IPS-20b (cell line): ENCODE data around the gene GLP2R.

Experiments used
- H3K27ac ChIP-seq: one replicate; pipeline ENCODE4 v1.5.1; 2013; ENCODE audit warnings: low read length
- H3K27me3 ChIP-seq: 2 replicates; pipeline ENCODE4 v1.6.1; 2013; ENCODE audit warnings: mild to moderate bottlenecking, low read length, inconsistent platforms; ENCODE audit not compliant: insufficient read depth
- H3K36me3 ChIP-seq: 2 replicates; pipeline ENCODE4 v1.6.1; 2013; ENCODE audit warnings: low read depth, mild to moderate bottlenecking, inconsistent platforms, low read length, moderate library complexity; ENCODE audit not compliant: insufficient read depth
- H3K4me1 ChIP-seq: 2 replicates; pipeline ENCODE4 v1.6.1; 2013; ENCODE audit warnings: mild to moderate bottlenecking, control low read depth, inconsistent platforms, low read length, moderate library complexity; ENCODE audit not compliant: insufficient read depth
- H3K4me3 ChIP-seq: 2 replicates; pipeline ENCODE4 v1.5.1; 2013; ENCODE audit warnings: mild to moderate bottlenecking, low read length, inconsistent platforms
- H3K9ac ChIP-seq: 2 replicates; pipeline ENCODE4 v1.6.1; 2013; ENCODE audit warnings: low read depth, mild to moderate bottlenecking, inconsistent platforms, low read length, moderate library complexity
- H3K9me3 ChIP-seq: 2 replicates; pipeline ENCODE4 v1.6.1; 2013; ENCODE audit warnings: mild to moderate bottlenecking, low read depth, low read length, inconsistent platforms; ENCODE audit not compliant: insufficient read depth

Gene GLP2R

GRCh38 chr17:9837551-9838471, 12.1 kb downstream of the GLP2R start:
- Histone ChIP-seq H3K4me1 (peaks cover 5% of the 10 kb centered on the region; the same call in 1 of the 2 replicates), H3K9ac (no peak overlapping the region), H3K36me3 (no peaks in the 10 kb centered on the region), H3K4me3 (no peak overlapping the region), H3K27me3 (peaks cover 14% of the 10 kb centered on the region), H3K27ac (no peak overlapping the region), H3K9me3 (no peaks in the 10 kb centered on the region)

DNA sequence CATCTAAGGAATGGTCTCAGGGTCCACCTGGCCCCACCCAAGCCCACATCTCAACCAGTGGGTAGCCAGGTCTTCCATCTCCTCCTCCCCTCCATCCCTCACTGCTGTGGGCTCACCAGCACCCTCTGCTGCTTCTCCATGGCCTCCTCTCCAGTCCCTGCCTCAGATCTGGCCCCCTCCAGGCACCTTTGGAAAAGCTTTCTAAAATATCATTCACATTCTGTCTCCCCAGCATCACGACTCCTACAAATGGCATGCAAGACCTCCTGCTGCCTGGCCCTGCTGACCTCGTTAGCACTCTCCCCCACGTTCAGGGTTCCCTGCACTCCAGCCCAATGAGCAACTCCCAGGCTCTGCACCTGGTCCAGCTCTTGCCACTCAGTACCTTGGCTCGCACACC, 13.7 kb downstream of the GLP2R start:
- H3K36me3 ChIP-seq: no peaks in the 10 kb centered on the region

GRCh38 chr17:9842057-9842758, 16.5 kb downstream of the GLP2R start:
- no peaks in the 10 kb centered on the region for H3K9me3 ChIP-seq
- H3K27me3 ChIP-seq: peaks cover 14% of the 10 kb centered on the region
- H3K36me3 ChIP-seq: no peaks in the 10 kb centered on the region
- H3K9ac ChIP-seq: no peak overlapping the region
- peaks cover 5% of the 10 kb centered on the region; the same call in 1 of the 2 replicates for H3K4me1 ChIP-seq
- no peak overlapping the region for H3K27ac ChIP-seq
- no peak overlapping the region for H3K4me3 ChIP-seq

More for the DNA sequence above, 13.7 kb downstream of the GLP2R start:
- peaks cover 14% of the 10 kb centered on the region for H3K27me3 ChIP-seq
- H3K4me3 ChIP-seq: no peak overlapping the region
- H3K9me3 ChIP-seq: no peaks in the 10 kb centered on the region
- peaks cover 5% of the 10 kb centered on the region; the same call in 1 of the 2 replicates for H3K4me1 ChIP-seq
- H3K27ac ChIP-seq: no peak overlapping the region
- H3K9ac ChIP-seq: no peak overlapping the region

GRCh38 chr17:9843152-9844010, 17.7 kb downstream of the GLP2R start:
- Histone ChIP-seq H3K27ac (no peak overlapping the region), H3K9ac (no peak overlapping the region), H3K4me3 (no peak overlapping the region), H3K27me3 (peaks cover 10% of the 10 kb centered on the region), H3K4me1 (peaks cover 4% of the 10 kb centered on the region; the same call in 1 of the 2 replicates), H3K9me3 (no peaks in the 10 kb centered on the region), H3K36me3 (no peaks in the 10 kb centered on the region)

DNA sequence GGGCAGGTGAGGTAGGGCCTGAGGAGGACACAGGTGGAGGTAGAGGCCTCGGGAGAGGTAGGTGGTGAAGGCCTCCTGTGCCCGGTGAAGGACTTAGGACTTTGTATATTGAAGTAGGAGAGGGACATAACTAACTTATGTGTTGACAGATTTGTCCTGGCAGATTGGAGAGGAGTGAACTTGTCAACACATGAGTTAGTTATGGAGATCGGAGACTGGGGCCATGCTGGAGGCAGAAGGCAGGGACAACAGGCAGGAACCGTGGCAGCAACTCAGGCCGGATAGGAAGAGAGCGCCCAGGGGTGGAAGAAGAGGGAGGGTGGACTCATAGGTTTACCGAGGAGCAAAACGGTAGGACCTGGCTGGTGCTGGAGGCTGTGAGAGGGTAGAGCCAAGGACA, 18.4 kb downstream of the GLP2R start:
- Histone ChIP-seq H3K27me3 (0 out of 2 replicates have a peak, but pooled peaks cover 2% of the 10 kb centered on the region), H3K9me3 (no peaks in the 10 kb centered on the region), H3K9ac (no peak overlapping the region), H3K27ac (no peak overlapping the region), H3K4me3 (no peak overlapping the region), H3K4me1 (no peaks in the 10 kb centered on the region), H3K36me3 (no peaks in the 10 kb centered on the region)

- no peak overlapping the region for H3K4me3 ChIP-seq
- no peaks in the 10 kb centered on the region for H3K4me1 ChIP-seq
- no peaks in the 10 kb centered on the region for H3K36me3 ChIP-seq
- no peak overlapping the region for H3K9ac ChIP-seq
- H3K27ac ChIP-seq: no peak overlapping the region
- no peaks in the 10 kb centered on the region for H3K9me3 ChIP-seq
- H3K27me3 ChIP-seq: no peaks in the 10 kb centered on the region
Measured at GRCh38 chr17:9845306-9845705, 19.6 kb downstream of the GLP2R start.

DNA sequence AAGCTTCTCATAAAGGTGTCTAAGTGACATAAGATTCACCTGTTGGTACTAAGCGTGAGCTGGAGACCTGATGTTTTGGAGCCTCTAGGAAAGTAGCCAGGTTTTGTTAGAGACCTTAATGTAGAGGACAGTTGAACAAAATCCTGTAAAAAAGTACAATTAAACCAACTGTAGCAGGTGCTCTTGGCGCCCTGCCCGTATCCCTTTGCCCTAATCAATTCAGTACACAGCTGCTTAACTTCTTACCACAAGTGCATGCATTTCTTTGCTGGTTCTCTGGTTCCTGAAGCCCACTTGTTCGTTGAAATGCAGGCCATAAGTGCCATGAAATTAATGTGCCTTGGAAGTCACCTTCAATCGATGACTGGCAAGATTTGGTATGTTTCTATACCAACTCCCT, 24.4 kb downstream of the GLP2R start:
- Histone ChIP-seq H3K9ac (no peak overlapping the region), H3K4me1 (no peaks in the 10 kb centered on the region), H3K36me3 (no peaks in the 10 kb centered on the region), H3K27me3 (no peaks in the 10 kb centered on the region), H3K27ac (no peak overlapping the region), H3K9me3 (no peaks in the 10 kb centered on the region), H3K4me3 (no peak overlapping the region)

DNA sequence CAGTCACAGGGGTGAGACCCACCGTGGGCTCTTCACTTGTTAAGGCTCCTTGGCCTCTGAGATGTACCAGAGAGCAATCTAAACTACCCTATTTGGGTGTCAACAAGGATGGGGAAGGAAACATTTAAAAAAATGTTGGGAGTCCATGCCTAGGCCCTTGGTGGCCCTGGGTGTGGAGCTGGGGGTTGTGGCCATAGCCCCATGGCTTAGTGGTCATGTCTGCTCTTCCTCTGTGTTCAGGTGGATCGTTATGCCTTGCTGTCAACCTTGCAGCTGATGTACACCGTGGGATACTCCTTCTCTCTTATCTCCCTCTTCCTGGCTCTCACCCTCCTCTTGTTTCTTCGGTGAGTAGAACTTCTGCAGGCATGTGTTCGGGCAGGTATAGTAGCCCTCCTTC, 28.5 kb downstream of the GLP2R start:
- H3K36me3 ChIP-seq: no peaks in the 10 kb centered on the region
- no peak overlapping the region for H3K4me3 ChIP-seq
- H3K4me1 ChIP-seq: no peaks in the 10 kb centered on the region
- H3K9me3 ChIP-seq: peaks cover 7% of the 10 kb centered on the region; the same call in 1 of the 2 replicates
- H3K9ac ChIP-seq: no peak overlapping the region
- H3K27ac ChIP-seq: no peak overlapping the region
- H3K27me3 ChIP-seq: no peaks in the 10 kb centered on the region

DNA sequence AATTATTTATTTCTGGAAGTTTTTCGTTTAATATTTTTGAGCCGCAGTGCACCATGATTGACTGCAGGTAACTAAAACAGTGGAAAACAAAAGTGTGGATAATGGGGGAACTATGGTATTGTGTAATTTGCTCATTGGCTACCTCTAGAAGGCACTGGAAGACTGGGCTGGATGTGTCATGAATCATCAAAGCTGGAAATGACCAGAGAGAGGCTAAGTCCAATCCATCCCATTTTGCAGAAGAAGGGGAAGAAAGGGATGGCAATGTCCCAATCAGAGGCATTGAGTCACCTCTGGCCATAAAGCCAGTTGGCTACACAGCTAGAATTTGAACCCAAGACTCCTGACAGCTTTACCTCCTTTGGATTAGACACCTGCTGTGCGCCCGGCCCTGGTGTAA, 29.3 kb downstream of the GLP2R start:
- Histone ChIP-seq H3K9ac (no peak overlapping the region), H3K4me3 (no peak overlapping the region), H3K27ac (no peak overlapping the region), H3K36me3 (no peaks in the 10 kb centered on the region), H3K27me3 (no peaks in the 10 kb centered on the region), H3K9me3 (peaks cover 7% of the 10 kb centered on the region; the same call in 1 of the 2 replicates), H3K4me1 (no peaks in the 10 kb centered on the region)

- H3K27ac ChIP-seq: no peak overlapping the region
- no peaks in the 10 kb centered on the region for H3K36me3 ChIP-seq
- H3K4me1 ChIP-seq: no peaks in the 10 kb centered on the region
- no peak overlapping the region for H3K4me3 ChIP-seq
- peaks cover 7% of the 10 kb centered on the region for H3K9me3 ChIP-seq
- H3K27me3 ChIP-seq: no peaks in the 10 kb centered on the region
- H3K9ac ChIP-seq: no peak overlapping the region
Measured at GRCh38 chr17:9859781-9860180, 34.1 kb downstream of the GLP2R start.

GRCh38 chr17:9860851-9861250, 35.1 kb downstream of the GLP2R start:
- Histone ChIP-seq H3K27me3 (no peaks in the 10 kb centered on the region), H3K27ac (no peak overlapping the region), H3K4me1 (no peaks in the 10 kb centered on the region), H3K4me3 (no peak overlapping the region), H3K9me3 (peaks cover 7% of the 10 kb centered on the region), H3K36me3 (no peaks in the 10 kb centered on the region), H3K9ac (no peak overlapping the region)
